ENCODE data around the gene PTPA.

The PTPA gene

DNA sequence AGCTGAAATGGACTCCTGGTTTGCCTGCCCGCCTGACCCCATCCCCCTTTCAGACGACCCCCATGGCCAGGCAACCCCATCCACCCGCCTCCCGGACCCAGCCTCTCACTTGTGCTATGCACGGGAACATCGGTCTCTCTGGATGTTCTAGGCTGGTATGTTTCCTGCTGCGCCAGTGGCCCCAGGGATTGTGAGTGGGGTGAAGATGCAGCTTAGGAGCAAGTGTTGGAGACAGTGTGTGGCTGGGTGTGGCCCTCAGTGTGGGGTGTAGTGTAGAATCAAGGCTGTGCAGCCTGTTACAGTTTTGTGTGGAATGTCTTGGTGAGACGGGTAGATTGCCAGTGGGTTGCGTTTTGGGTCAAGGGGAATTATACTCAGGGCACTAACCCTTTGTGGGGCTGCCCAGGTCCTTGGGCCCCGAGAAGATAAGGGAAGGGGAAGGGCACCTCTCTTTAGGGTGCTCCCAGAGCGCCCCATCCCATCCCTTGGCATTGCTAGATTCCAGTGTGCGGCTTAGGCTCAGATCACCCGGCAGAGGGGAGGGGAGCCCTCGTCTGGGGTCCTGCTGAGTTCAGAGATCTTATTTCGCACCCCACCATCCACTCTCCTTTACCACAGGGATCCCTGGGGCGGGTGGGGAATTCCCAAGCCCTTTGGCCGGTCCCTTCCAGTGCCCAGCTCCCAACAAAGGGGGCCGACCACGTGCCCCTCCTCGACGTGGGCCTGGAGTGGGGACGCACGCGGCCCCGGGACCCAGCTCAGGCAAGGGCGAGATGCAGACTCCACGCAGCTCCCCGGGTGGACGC is 62.3 kb downstream of the PTPA start:
- DNase-seq (ENCODE audit: low read depth) = no peak
- TF ChIP-seq, protein P1, sequence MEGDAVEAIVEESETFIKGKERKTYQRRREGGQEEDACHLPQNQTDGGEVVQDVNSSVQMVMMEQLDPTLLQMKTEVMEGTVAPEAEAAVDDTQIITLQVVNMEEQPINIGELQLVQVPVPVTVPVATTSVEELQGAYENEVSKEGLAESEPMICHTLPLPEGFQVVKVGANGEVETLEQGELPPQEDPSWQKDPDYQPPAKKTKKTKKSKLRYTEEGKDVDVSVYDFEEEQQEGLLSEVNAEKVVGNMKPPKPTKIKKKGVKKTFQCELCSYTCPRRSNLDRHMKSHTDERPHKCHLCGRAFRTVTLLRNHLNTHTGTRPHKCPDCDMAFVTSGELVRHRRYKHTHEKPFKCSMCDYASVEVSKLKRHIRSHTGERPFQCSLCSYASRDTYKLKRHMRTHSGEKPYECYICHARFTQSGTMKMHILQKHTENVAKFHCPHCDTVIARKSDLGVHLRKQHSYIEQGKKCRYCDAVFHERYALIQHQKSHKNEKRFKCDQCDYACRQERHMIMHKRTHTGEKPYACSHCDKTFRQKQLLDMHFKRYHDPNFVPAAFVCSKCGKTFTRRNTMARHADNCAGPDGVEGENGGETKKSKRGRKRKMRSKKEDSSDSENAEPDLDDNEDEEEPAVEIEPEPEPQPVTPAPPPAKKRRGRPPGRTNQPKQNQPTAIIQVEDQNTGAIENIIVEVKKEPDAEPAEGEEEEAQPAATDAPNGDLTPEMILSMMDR (IDR thresholded peaks at IDR 0.05; ENCODE audit: control insufficient read depth, insufficient read depth, low read depth, low read length, missing control alignments) = no peak

DNA sequence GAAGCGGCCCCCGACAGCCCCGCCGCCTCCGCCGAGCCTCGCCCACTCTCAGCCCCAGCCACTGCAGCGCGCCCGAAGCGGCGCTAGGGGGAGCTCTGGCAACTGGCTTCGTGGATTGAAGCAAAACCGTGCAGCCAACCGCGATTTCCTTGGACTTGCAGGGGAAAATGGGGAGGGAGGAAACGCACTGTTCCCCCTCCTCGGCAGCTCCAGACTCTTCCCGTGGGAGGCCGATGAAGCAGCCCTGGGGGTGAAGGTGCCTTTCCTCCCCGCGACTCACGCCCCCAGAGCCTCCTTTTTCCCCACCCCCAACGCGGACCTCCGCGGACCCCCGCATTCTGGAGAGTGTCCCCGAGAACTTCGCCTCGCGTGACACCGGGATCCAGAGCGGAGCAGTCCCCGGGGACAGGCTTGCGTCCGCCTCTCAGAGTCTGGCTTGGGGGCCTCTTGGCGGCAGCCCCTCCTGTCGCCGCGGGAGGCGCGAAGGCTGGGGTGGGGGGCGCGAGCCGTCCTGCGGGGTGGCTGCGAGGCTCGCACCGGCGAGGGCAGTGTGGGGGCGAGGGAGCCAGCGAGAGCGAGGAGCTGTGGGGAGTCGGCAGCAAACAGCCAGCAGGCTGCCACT is 63.0 kb downstream of the PTPA start:
- TF ChIP-seq, protein P1 (IDR thresholded peaks at IDR 0.05; ENCODE audit: control insufficient read depth, insufficient read depth, low read depth, low read length, missing control alignments) = peak; percentile 92
- H3K4me3 ChIP-seq (ENCODE audit: control insufficient read depth, low read depth, low read length) = peak overlapping the region; percentile 66
- peak; percentile 82 for DNase-seq (ENCODE audit: low read depth)

More for the DNA sequence above, 62.3 kb downstream of the PTPA start:
- H3K4me3 ChIP-seq (ENCODE audit: control insufficient read depth, low read depth, low read length) = peak overlapping the region; percentile 66

DNA sequence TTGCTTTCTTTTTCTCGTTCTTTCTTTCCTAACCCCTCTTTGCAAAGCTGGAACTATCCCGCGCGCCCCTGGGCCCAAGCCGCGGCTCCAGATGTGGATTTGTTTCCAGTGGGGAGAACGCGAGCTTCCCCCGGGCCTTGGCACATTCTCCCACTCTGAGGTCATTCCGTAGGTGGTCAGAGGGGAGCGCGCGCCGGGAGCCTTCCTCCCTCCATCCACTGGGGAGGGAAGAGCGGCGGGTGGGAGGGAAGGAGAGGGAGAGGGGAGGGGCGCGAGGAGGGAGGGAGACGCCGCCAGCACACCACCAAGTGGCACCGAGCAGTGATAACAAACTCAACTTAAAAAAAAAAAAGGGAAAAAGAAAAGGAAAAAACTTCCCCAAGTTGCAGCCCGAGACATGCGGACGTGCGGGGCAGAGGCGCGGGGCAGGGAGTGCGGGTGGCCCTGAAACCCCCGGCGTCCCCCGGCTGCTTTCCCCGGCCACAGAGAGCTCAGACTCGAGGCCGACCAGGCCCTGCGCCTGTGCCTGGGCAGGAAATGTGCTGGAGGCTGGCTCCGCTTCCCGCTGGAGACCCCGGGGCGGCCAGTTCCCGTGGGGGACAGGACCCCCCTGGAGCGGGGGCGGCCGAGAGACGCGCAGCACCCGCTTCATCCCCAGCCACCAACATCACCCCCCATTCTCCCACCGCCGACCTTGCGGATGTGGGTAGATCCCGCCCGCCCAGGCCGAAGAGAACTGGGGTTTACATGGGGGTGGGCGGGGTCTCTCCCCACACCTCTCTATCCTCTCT is 63.7 kb downstream of the PTPA start:
- H3K4me3 ChIP-seq (ENCODE audit: control insufficient read depth, low read depth, low read length) = peak overlapping the region; percentile 66
- TF ChIP-seq, protein P1 (IDR thresholded peaks at IDR 0.05; ENCODE audit: control insufficient read depth, insufficient read depth, low read depth, low read length, missing control alignments) = peak; percentile 15
- DNase-seq (ENCODE audit: low read depth) = peak; percentile 79

DNA sequence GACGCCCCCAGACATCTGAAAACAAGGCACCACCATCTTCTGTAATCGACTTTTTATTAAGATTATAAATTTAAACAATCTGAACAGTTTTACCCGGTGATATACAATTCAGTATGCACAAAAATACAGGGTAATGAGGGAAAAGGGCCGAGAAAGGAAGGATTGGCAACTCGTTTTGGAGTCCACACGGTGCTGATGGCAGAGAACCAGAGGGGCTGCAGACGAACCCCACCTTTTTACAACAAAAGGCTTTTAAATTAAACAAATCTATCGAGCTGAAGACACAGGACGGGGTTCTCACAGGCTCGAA is 64.3 kb downstream of the PTPA start:
- TF ChIP-seq, protein P1 (IDR thresholded peaks at IDR 0.05; ENCODE audit: control insufficient read depth, insufficient read depth, low read depth, low read length, missing control alignments) = no peak
- peak overlapping the region; percentile 66 for H3K4me3 ChIP-seq (ENCODE audit: control insufficient read depth, low read depth, low read length)
- DNase-seq (ENCODE audit: low read depth) = no peak

DNA sequence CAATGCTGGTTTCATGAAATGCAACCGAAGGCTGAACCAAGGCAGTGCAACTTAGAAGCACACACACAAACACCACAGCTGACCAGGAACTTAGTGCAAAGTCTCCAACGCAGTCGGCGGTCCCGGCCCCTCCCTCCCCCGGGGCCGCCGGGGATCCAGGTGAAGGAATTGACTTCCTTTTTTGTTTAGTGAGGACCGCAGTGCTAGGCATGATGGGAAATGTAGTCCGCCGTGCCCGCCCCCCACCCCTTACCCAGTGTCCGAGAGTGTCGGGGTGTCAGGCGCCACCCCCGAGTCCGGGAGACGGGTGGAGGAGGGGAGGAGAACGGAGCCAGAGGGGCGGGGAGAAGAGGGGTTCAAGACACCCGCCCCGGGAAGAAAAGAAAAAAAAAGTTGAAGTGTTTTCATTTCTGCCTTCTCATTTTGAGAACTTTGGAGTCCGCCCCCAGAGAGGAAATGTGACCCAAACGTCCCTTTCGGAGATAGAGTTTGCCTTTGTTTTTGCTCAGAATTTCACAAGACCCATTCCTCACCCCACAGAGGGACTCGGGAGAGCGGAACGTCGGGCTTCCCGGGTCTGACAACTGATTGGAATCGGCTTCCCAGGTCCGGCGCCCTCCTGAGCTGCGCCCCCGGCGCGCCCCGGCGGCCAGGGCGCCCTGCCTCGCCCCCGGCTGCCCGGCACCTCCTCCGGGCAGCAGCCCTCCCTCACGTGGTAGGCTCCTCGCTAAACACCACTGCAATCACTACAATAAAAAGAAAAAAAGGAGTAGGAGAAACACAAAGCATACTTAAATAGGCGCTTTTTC is 64.8 kb downstream of the PTPA start:
- DNase-seq (ENCODE audit: low read depth) = peak; percentile 72
- H3K4me3 ChIP-seq (ENCODE audit: control insufficient read depth, low read depth, low read length) = peak overlapping the region; percentile 66
- TF ChIP-seq, protein P1 (IDR thresholded peaks at IDR 0.05; ENCODE audit: control insufficient read depth, insufficient read depth, low read depth, low read length, missing control alignments) = no peak
